Neural cell (in vitro differentiated cells): ENCODE data around the gene CSRNP3. TPM values are rescaled to one million over a fixed set of nuclear protein-coding genes. Genes with fewer than 3 reads are reported as not detected.

ENCODE experiments used
- H2AFZ ChIP-seq: fragments of 200-600, 300-800 bp; sonication (generic), shearing (Covaris generic); 2 replicates; pipeline ENCODE4 v1.6.0; 2014; ENCODE audit warnings: low read depth, mild to moderate bottlenecking, antibody characterized with exemption, low read length, moderate library complexity
- H3F3A ChIP-seq: fragments of 200-600 bp; shearing (Covaris generic); 2 replicates; pipeline ENCODE4 v1.6.1; 2016; ENCODE audit warnings: mild to moderate bottlenecking, moderate library complexity, mixed read lengths, antibody characterized with exemption, low read length; ENCODE audit not compliant: insufficient read depth, poor library complexity, severe bottlenecking
- H3K27ac ChIP-seq: fragments of 200-600, 300-800 bp; sonication (generic), shearing (Covaris generic); 2 replicates; pipeline ENCODE4 v1.5.1; 2014; ENCODE audit warnings: mild to moderate bottlenecking, low read length, moderate library complexity
- H3K27me3 ChIP-seq: fragments of 300-800, 200-600 bp; sonication (generic), shearing (Covaris generic); 2 replicates; pipeline ENCODE4 v1.6.0; 2014; ENCODE audit warnings: mild to moderate bottlenecking, low read depth, low read length, moderate library complexity; ENCODE audit not compliant: insufficient read depth
- H3K36me3 ChIP-seq: fragments of 300-800, 200-600 bp; sonication (generic), shearing (Covaris generic); 2 replicates; pipeline ENCODE4 v1.5.1; 2014; ENCODE audit warnings: mild to moderate bottlenecking, antibody characterized with exemption, low read length, moderate library complexity; ENCODE audit not compliant: insufficient read depth
- H3K4me2 ChIP-seq: fragments of 300-800, 200-600 bp; sonication (generic), shearing (Covaris generic); 2 replicates; pipeline ENCODE4 v1.6.0; 2014; ENCODE audit warnings: mild to moderate bottlenecking, low read length
- H3K4me3 ChIP-seq: fragments of 300-800, 200-600 bp; sonication (generic), shearing (Covaris generic); 2 replicates; pipeline ENCODE4 v1.5.1; 2014; ENCODE audit warnings: mild to moderate bottlenecking, low read length, moderate library complexity
- H3K79me2 ChIP-seq: fragments of 200-600 bp; shearing (Covaris generic); replicated peaks from 2 replicates; pipeline ENCODE4 v1.6.0; 2014; ENCODE audit warnings: mild to moderate bottlenecking, low read length, moderate library complexity; ENCODE audit not compliant: insufficient read depth
- H3K9ac ChIP-seq: fragments of 300-800, 200-600 bp; sonication (generic), shearing (Covaris generic); 2 replicates; pipeline ENCODE4 v1.6.1; 2016; ENCODE audit warnings: mild to moderate bottlenecking, low read length, mixed read lengths
- H3K9me2 ChIP-seq: fragments of 200-600 bp; shearing (Covaris generic); 2 replicates; pipeline ENCODE4 v1.6.1; 2016; ENCODE audit warnings: mild to moderate bottlenecking, low read length, mixed read lengths; ENCODE audit not compliant: insufficient read depth
- H3K9me3 ChIP-seq: fragments of 200-600, 300-800 bp; sonication (generic), shearing (Covaris generic); 2 replicates; pipeline ENCODE4 v1.6.1; 2016; ENCODE audit warnings: mild to moderate bottlenecking, mixed run types, low read length, moderate library complexity, mixed read lengths
- H4K20me1 ChIP-seq: fragments of 200-600 bp; shearing (Covaris generic); 2 replicates; pipeline ENCODE4 v1.6.1; 2016; ENCODE audit warnings: mild to moderate bottlenecking, mixed run types; ENCODE audit not compliant: insufficient read depth
- CTCF ChIP-seq: fragments of 450-650 bp; IDR thresholded peaks from 2 replicates; pipeline ENCODE4 v1.5.1; 2014; ENCODE audit warnings: antibody characterized with exemption, mild to moderate bottlenecking, moderate library complexity; ENCODE audit not compliant: poor library complexity, severe bottlenecking
- EP300 ChIP-seq: fragments of 450-650 bp; conservative IDR thresholded peaks from 2 replicates; pipeline ENCODE4 v1.6.1; 2014; ENCODE audit warnings: antibody characterized with exemption, mild to moderate bottlenecking, moderate library complexity; ENCODE audit not compliant: poor library complexity, severe bottlenecking
- EZH2 ChIP-seq: fragments of 200-600, 300-800 bp; shearing (Covaris generic), sonication (generic); IDR thresholded peaks from 2 replicates; pipeline ENCODE4 v1.6.1; 2014; ENCODE audit warnings: antibody characterized with exemption, low read length, borderline replicate concordance, mild to moderate bottlenecking; ENCODE audit not compliant: insufficient read depth, poor library complexity, severe bottlenecking
- MXI1 ChIP-seq: fragments of 450-650 bp; conservative IDR thresholded peaks from 2 replicates; pipeline ENCODE4 v1.6.1; 2014; ENCODE audit warnings: antibody characterized with exemption, mild to moderate bottlenecking; ENCODE audit not compliant: poor library complexity, severe bottlenecking
- POLR2AphosphoS5 ChIP-seq: IDR thresholded peaks from 2 replicates; pipeline ENCODE4 v1.6.1; 2012
- RAD21 ChIP-seq: fragments of 450-650 bp; conservative IDR thresholded peaks from 2 replicates; pipeline ENCODE4 v1.6.1; 2014; ENCODE audit warnings: antibody characterized with exemption, mild to moderate bottlenecking, moderate library complexity
- REST ChIP-seq: IDR thresholded peaks from 2 replicates; pipeline ENCODE4 v1.6.1; 2012; ENCODE audit warnings: borderline replicate concordance
- SMC3 ChIP-seq: fragments of 450-650 bp; conservative IDR thresholded peaks from 2 replicates; pipeline ENCODE4 v1.6.1; 2014; ENCODE audit warnings: antibody characterized with exemption, mild to moderate bottlenecking, moderate library complexity; ENCODE audit not compliant: poor library complexity
- TAF1 ChIP-seq: IDR thresholded peaks from 2 replicates; pipeline ENCODE4 v1.6.1; 2012; ENCODE audit warnings: low read depth
- polyA plus RNA-seq: library from polyadenylated mRNA; depleted of rRNA; stranded (reverse); fragments of >200 nt; gene quantifications from 2 replicates; pipeline ENCODE4 v1.2.3, GENCODE V29; 2014

CSRNP3 gene
- polyA plus RNA-seq, 1 donor from 2014 or later = 66.6 TPM

GRCh38 chr2:165594231-165594934 is 124.9 kb downstream of the CSRNP3 start:
- Histone ChIP-seq H3K9ac (no peak overlapping the region), H3F3A (no peaks in the 10 kb centered on the region)

GRCh38 chr2:165594935-165595255 is 125.4 kb downstream of the CSRNP3 start:
- H3K9me2 ChIP-seq = no peaks in the 10 kb centered on the region
- H3K79me2 ChIP-seq = peaks cover 36% of the 10 kb centered on the region
- no peak overlapping the region for H3K27ac ChIP-seq
- H3K36me3 ChIP-seq = peaks cover 23% of the 10 kb centered on the region
- no peaks in the 10 kb centered on the region for H3K9me3 ChIP-seq
- no peaks in the 10 kb centered on the region for H3F3A ChIP-seq
- H4K20me1 ChIP-seq = no peaks in the 10 kb centered on the region
- H2AFZ ChIP-seq = no peak overlapping the region
- TF ChIP-seq POLR2AphosphoS5 = no peak
- no peak for TF ChIP-seq MXI1
- TF ChIP-seq TAF1 = no peak
- no peak for TF ChIP-seq EZH2
- TF ChIP-seq RAD21 = no peak
- TF ChIP-seq EP300 = no peak
- no peak for TF ChIP-seq SMC3
- no peaks in the 10 kb centered on the region for H3K27me3 ChIP-seq
- H3K4me3 ChIP-seq = no peak overlapping the region
- no peak overlapping the region for H3K4me2 ChIP-seq
- H3K9ac ChIP-seq = no peak overlapping the region

More at GRCh38 chr2:165594231-165594934, 124.9 kb downstream of the CSRNP3 start:
- Histone ChIP-seq H4K20me1 (no peaks in the 10 kb centered on the region), H3K27me3 (no peaks in the 10 kb centered on the region), H3K36me3 (peaks cover 23% of the 10 kb centered on the region), H3K27ac (no peak overlapping the region), H3K9me3 (no peaks in the 10 kb centered on the region), H3K4me2 (no peak overlapping the region), H2AFZ (no peak overlapping the region), H3K4me3 (no peak overlapping the region), H3K79me2 (peaks cover 38% of the 10 kb centered on the region), H3K9me2 (no peaks in the 10 kb centered on the region)
- no peak for TF ChIP-seq EZH2
- TF ChIP-seq EP300 = no peak
- no peak for TF ChIP-seq RAD21
- no peak for TF ChIP-seq MXI1
- no peak for TF ChIP-seq CTCF
- no peak for TF ChIP-seq TAF1
- no peak for TF ChIP-seq REST
- TF ChIP-seq SMC3 = no peak
- TF ChIP-seq POLR2AphosphoS5 = no peak
